HG03103 (cell line): ENCODE measurements around the gene UGT1A5.

Experiments
- ATAC-seq: cut with Tn5 transposase; IDR thresholded peaks from one replicate; pipeline ENCODE4 v1.9.1; 2021; ENCODE audit warnings: low read depth; ENCODE audit not compliant: unreplicated experiment

UGT1A5 gene

GRCh38 chr2:233775414-233775813, 62.7 kb downstream of the UGT1A5 start:
- ATAC-seq = no peak

GRCh38 chr2:233778030-233778429, 65.3 kb downstream of the UGT1A5 start, which contains the start of gene MROH2A:
MROH2A (plus strand) TSS chr2:233778330; CDS start chr2:233779359, 1,029 bp downstream.
- no peak for ATAC-seq

- ATAC-seq = no peak
These were observed 67.0 kb downstream of the UGT1A5 start for GRCh38 chr2:233779722-233780121.

GRCh38 chr2:233780771-233781170, 68.1 kb downstream of the UGT1A5 start:
- no peak for ATAC-seq

GRCh38 chr2:233789554-233789953, 76.8 kb downstream of the UGT1A5 start:
- no peak for ATAC-seq

DNA sequence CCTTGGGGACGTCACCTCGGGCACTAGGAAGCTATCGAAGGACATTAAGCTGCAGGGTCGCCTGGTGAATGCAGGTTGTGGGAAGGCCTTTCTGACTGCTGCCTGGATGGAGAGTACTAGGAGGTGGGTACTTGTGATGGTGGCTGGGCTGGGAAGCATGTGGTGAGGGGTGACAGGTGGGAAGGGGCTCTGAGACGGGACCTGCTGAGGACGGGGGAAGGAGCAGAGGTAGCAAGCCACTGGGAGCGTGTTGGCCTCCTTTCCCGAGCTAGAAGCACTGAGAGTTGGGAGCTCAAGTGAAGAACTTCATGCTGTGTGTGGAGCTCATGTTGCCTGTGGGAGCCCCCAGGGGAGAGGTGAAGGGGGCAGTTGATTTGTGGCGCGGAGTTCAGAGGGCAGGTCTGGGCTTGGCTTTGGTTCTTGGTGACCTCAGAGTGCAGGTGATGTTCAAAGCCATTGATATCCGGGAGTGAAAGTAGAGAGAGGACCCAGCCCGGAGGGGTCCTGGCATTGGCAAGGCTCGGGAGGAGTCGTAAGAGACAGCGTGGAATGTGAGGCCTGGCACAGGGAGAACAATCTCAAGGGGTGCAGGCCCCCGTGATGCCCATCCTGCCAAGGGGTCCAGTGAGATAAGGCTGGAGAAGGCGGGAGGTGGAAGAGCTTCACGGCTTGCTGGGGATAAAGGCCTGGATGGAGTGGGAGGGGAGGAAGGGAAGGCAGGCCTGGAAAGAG, 78.6 kb downstream of the UGT1A5 start:
- ATAC-seq = no peak

- ATAC-seq = no peak
These were observed 79.2 kb downstream of the UGT1A5 start for GRCh38 chr2:233791883-233792329.

GRCh38 chr2:233792720-233793119, 80.0 kb downstream of the UGT1A5 start:
- ATAC-seq = no peak

DNA sequence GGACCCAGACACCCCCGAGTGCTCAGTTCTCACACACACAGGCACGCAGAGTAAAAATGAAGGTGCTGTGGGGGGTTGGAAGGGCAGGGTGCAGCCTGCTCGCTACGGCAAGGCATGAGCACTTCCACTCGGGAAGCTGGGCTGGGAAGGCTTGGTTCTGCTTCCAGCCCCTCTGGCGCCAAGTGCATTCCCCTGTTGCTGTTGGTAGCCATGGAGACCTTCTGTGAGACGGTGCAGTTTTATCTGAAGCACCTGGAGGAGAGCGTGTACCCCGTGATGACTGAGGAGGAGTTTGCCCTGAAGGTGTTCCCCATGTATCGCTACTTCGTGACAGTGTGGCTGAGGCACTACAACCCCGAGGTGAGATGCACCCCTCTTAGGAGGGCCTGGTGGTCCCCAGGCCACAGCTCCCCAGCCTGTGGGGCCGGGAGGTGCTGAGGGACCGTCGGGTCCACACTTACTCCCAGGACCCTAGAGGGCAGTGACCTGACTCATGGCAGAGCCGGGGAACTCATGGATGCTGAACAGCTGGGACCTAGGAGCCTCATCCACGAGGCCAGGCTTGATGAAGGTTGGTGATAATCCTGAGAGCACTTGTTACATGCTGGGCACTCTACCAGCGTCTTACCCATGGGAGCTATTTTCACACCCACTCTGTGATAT, 80.9 kb downstream of the UGT1A5 start:
- ATAC-seq = no peak

- no peak for ATAC-seq
These were observed 81.5 kb downstream of the UGT1A5 start for GRCh38 chr2:233794128-233794658.

DNA sequence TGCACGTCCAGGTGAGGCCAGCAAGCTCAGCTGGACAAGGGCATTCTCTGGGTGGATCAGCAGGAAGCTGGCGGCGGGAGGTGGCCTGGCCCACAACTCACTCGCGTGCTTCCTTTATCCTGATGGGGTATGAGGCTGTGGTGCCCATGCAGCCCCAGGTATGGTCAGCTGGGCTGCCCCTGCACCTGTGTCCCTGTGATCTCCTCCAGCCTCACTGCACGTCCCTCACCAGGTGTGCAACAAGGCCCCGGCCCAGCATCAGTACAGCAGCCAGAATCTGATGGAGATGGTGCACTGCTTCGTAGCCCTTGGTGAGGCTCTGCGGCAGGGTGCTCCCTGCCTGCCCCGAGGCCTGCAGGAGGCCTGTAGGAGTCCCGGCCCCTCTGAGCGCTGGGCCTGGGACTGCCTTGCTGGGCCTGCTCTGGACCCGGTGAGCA, 83.0 kb downstream of the UGT1A5 start:
- ATAC-seq = no peak

DNA sequence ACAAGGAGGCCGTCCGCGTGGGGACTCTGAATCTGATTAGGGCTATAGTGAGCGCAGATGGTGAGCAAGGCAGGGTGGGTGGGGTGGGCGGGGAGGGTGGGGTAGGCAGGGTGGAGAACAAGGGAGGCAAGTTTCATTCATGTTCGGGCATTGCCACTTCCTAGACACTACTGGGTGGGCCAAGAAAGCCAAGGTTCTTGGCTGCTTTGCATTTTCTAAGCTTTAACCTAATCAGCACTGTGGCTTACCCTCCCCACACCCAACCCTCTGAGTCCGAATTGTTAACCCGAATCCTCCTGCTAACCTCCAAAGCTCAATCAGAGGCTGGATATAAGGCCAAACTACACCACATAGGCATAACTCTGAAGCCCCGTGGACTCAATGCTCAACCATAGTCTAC, 83.5 kb downstream of the UGT1A5 start:
- no peak for ATAC-seq

DNA sequence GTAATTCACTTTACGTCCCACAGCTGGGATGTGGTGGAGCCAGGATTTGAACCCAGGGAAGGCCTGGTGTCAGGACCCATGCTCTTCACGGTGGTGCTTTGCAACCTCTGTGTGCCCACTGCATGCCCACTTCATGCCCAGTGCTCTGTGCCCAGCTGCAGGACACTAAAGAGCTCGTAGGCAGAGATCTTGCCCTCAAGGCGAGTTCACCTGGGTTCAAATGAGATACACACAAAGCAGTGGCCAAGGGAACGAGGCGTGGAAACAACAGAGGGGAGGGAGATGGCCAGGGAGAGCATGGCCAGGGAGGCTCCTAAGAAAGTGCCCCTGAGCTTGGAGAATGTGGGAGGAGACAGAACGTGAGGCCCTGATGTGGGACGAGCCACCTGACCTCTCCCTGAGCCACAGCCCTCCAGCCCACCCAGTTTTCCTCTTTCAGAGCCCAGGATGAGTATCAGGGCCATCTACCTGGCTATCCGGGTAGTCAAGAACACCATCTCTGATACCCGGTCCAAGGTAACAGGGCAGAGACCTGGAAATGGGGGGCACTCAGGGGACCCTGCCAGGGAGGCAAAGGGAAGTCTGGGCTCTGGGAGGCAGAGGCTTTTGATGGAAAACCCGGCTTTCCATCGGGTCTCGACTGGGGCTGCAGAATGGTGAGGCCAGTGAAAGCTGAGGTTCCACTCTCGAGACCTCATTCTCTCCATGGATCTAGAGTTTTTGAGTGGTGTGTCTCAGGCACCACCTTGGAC, 85.8 kb downstream of the UGT1A5 start:
- no peak for ATAC-seq

- ATAC-seq = no peak
These were observed 86.5 kb downstream of the UGT1A5 start for GRCh38 chr2:233799087-233799665.

GRCh38 chr2:233799716-233800115, 87.0 kb downstream of the UGT1A5 start:
- no peak for ATAC-seq

GRCh38 chr2:233800208-233800607, 87.5 kb downstream of the UGT1A5 start:
- ATAC-seq = no peak

- no peak for ATAC-seq
These were observed 88.8 kb downstream of the UGT1A5 start for GRCh38 chr2:233801357-233802131.

- no peak for ATAC-seq
These were observed 89.6 kb downstream of the UGT1A5 start for GRCh38 chr2:233802132-233802815.

- ATAC-seq = no peak
These were observed 90.7 kb downstream of the UGT1A5 start for GRCh38 chr2:233803292-233803911.
